HG02759 (cell line): ENCODE results near the gene FREM1.

ENCODE experiments used
- ATAC-seq: cut with Tn5 transposase; IDR thresholded peaks from one replicate; pipeline ENCODE4 v1.9.1; 2021; ENCODE audit warnings: mild to moderate bottlenecking, moderate library complexity; ENCODE audit not compliant: unreplicated experiment

The FREM1 gene

GRCh38 chr9:14713187-14713767, 197.0 kb downstream of the FREM1 start:
- ATAC-seq: no peak

- ATAC-seq: no peak
These were observed 199.4 kb downstream of the FREM1 start for GRCh38 chr9:14710804-14711203.

GRCh38 chr9:14706530-14707140, 203.6 kb downstream of the FREM1 start:
- peak; percentile 69 for ATAC-seq

- no peak for ATAC-seq
These were observed 205.1 kb downstream of the FREM1 start for GRCh38 chr9:14705079-14705478.

- ATAC-seq: no peak
These were observed 205.9 kb downstream of the FREM1 start for GRCh38 chr9:14704281-14704680.

GRCh38 chr9:14702200-14702720, 208.0 kb downstream of the FREM1 start:
- no peak for ATAC-seq

GRCh38 chr9:14693251-14693861, 216.9 kb downstream of the FREM1 start, which contains the start of gene ZDHHC21:
Gene ZDHHC21, minus strand, starts transcription at chr9:14693432. Its CDS starts 19,092 bp downstream, at chr9:14674340.
- peak; percentile 85 for ATAC-seq

GRCh38 chr9:14692470-14693250, 217.6 kb downstream of the FREM1 start:
- peak; percentile 56 for ATAC-seq

GRCh38 chr9:14690948-14691730, 219.1 kb downstream of the FREM1 start:
- no peak for ATAC-seq

GRCh38 chr9:14687042-14687719, 223.0 kb downstream of the FREM1 start:
- no peak for ATAC-seq

- ATAC-seq: no peak
These were observed 224.1 kb downstream of the FREM1 start for GRCh38 chr9:14686168-14686567.
